ENCODE data around the gene AGRP.
A peak's percentile ranks its signal among the peaks of the same experiment; 100 is the strongest.

GRCh38 chr16:67481561-67482232 lies 1.6 kb downstream of the AGRP start:
- TF ChIP-seq, protein P1, sequence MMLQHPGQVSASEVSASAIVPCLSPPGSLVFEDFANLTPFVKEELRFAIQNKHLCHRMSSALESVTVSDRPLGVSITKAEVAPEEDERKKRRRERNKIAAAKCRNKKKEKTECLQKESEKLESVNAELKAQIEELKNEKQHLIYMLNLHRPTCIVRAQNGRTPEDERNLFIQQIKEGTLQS (IDR thresholded peaks at IDR 0.05) = no peak
- TF ChIP-seq GABPA (IDR thresholded peaks at IDR 0.05 in 1 of 2, conservative IDR thresholded peaks at IDR 0.05 in 1 of 2) = no peak
- TF ChIP-seq HNF4A (conservative IDR thresholded peaks at IDR 0.05) = peak in 1 of 2 donors; percentile 26
